GM06990 (cell line): ENCODE measurements around the gene PEPD.
"Not testable (repeated sequence)": the region's sequence is repeated elsewhere in the genome, so short reads cannot be mapped to it uniquely, and the experiment has no call there.

Source experiments
- DNase-seq: peaks from one replicate; pipeline ENCODE4 v3.0.0-alpha.2; 2011; ENCODE audit not compliant: insufficient read length; ENCODE audit errors: extremely low read depth
- H3K27me3 ChIP-seq: replicated peaks from 2 replicates; pipeline ENCODE4 v1.6.0; 2011; ENCODE audit warnings: low read length; ENCODE audit not compliant: control insufficient read depth, insufficient read depth
- H3K36me3 ChIP-seq: 2 replicates; pipeline ENCODE4 v1.5.1; 2011; ENCODE audit warnings: low read length; ENCODE audit not compliant: control insufficient read depth, insufficient read depth
- H3K4me3 ChIP-seq: replicated peaks from 2 replicates; pipeline ENCODE4 v1.5.1; 2011; ENCODE audit warnings: low read depth, mild to moderate bottlenecking, control low read depth, low read length
- CTCF ChIP-seq: IDR thresholded peaks from 2 replicates; pipeline ENCODE4 v1.5.1; 2011; ENCODE audit warnings: low read length, control low read depth, mild to moderate bottlenecking, inconsistent platforms; ENCODE audit not compliant: insufficient read depth, poor library complexity, severe bottlenecking

The PEPD gene

DNA sequence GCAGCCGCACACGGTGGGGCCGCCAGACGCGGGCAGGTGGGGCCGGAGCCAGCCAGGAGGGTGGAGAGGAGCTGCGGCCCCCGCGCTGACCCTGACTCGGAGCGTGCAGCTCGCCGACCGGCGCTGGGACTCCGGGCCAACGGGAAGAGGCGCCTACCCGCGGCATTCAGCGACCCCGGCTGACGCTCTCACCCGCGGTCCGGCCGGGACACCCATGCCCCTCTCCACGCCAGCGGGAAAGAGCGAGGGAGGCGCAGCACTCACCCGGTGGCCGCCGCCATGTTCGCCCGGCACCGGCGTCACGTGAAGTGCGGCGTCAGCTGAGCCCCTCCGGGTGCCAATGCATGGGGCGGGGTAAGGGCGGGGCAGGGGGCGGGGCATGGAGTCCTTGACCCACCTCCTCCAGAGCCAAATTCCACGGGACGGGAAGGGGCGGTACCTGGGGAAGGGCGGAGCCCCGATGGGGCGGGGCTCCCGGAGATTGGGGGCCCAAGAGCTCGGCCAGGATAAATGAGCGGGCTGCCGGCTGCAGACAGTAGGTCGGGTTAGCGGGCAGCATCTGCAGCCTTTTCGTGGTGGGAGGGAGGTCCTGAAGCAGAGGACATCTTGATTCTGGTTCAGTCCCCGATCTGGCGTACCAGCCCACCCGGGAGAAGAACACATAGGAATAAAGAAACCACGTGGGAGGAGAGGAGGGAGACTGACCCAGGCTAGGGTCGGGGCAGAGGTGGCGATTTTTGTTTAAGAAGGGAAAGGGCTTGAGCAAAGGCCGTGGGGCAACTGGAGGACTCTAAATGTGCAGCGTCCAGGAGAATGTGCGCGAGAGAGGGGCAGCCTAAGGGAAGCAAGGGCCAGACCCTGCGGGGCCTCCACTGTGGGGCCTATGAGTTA, at the start of gene PEPD:
TSS of gene PEPD (minus strand) at position 312 of the 891 bp plus-strand sequence. CDS start at position 281, 31 bp downstream.
- DNase-seq, result peak; percentile 87
- no peaks in the 10 kb centered on the region for H3K36me3 ChIP-seq
- TF ChIP-seq CTCF, result no peak
- no peaks in the 10 kb centered on the region for H3K27me3 ChIP-seq
- H3K4me3 ChIP-seq, result peak within 1 kb of the TSS; percentile 89

GRCh38 chr19:33569821-33570220, 48.2 kb upstream of the PEPD start:
- TF ChIP-seq CTCF, result no peak
- Histone ChIP-seq H3K36me3 (no peaks in the 10 kb centered on the region), H3K4me3 (no peak overlapping the region), H3K27me3 (no peaks in the 10 kb centered on the region)
- DNase-seq, result no peak

DNA sequence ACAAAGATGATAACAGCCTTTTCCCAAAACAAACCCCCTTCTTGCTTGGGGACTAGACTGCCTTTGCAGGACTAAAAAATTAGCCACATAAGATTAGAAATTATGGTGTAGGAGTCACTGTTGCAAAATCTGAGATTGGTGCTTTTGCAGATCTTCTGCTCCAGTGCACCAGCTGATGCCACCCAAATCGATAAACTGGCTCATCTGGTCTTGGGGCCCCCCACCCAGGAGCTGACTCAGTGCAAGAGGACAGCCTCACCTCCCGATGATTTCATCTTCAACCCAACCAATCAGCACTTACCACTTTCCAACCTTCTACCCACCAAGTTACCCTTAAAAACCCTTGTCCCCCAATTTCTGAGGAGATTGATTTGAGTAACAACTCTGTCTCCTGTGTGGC, 47.1 kb upstream of the PEPD start:
- no peak overlapping the region for H3K4me3 ChIP-seq
- no peaks in the 10 kb centered on the region for H3K27me3 ChIP-seq
- no peaks in the 10 kb centered on the region for H3K36me3 ChIP-seq
- TF ChIP-seq CTCF, result no peak
- no peak for DNase-seq

DNA sequence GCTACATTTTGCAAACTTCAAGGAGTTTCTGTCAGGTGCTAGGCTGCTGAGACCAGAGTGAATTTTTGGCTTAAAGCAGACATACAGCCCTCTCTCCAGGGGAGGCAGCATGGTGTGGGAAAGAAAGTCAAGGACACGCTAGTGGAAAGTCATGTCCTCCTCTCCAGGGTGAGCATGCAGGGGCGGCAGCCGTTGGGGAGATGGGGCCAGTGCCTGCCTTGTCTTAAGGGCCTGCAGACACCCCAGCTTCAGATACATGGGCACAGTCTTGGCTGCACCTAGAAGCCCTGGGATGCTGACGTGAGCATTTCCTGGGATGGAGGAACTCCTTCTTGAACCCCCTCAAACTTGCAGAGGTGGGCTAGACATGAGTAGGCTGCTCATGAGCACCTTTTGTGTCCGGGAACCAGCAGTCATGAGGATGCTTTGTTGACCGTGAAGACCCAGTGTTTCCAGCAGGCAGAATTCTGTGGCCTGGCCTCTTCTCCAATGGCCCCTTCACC, 43.3 kb upstream of the PEPD start:
- Histone ChIP-seq H3K27me3 (no peaks in the 10 kb centered on the region), H3K4me3 (no peak overlapping the region), H3K36me3 (no peaks in the 10 kb centered on the region)
- DNase-seq, result no peak
- TF ChIP-seq CTCF, result no peak

GRCh38 chr19:33562636-33563035, 41.0 kb upstream of the PEPD start:
- H3K27me3 ChIP-seq, result no peaks in the 10 kb centered on the region
- TF ChIP-seq CTCF, result no peak

GRCh38 chr19:33561666-33562065, 40.1 kb upstream of the PEPD start:
- H3K27me3 ChIP-seq, H3K36me3 ChIP-seq, H3K4me3 ChIP-seq, DNase-seq: not testable (repeated sequence)

More at GRCh38 chr19:33562636-33563035, 41.0 kb upstream of the PEPD start:
- Histone ChIP-seq H3K4me3 (no peak overlapping the region), H3K36me3 (no peaks in the 10 kb centered on the region)
- DNase-seq, result no peak
